Measurements from ENCODE around the gene TPSG1.
"Not testable (repeated sequence)": the region's sequence is repeated elsewhere in the genome, so short reads cannot be mapped to it uniquely, and the experiment has no call there.

Gene TPSG1

GRCh38 chr16:1213796-1214372, 11.2 kb downstream of the TPSG1 start:
- DNase-seq: no peak

DNA sequence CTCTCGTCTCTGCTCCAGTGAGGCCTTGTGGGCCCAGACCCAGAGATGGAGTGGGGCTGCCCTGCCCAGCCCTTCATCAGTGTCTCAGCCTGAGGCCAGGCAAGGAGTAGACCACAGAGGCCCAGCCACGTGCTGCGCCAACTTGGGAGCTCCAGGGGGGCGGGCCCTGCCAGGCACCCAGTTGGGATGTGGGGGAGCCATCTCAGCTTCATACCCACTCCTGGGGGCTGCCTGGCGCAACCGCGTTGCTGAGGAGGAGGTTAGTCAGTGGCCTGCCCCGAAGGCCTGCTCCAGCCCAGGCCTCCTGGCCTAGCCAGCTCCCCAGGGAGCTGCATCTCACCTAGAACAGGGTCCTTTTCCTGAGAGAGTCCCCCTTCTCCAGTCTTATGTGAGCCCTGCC, 11.8 kb downstream of the TPSG1 start:
- no peak for DNase-seq

DNA sequence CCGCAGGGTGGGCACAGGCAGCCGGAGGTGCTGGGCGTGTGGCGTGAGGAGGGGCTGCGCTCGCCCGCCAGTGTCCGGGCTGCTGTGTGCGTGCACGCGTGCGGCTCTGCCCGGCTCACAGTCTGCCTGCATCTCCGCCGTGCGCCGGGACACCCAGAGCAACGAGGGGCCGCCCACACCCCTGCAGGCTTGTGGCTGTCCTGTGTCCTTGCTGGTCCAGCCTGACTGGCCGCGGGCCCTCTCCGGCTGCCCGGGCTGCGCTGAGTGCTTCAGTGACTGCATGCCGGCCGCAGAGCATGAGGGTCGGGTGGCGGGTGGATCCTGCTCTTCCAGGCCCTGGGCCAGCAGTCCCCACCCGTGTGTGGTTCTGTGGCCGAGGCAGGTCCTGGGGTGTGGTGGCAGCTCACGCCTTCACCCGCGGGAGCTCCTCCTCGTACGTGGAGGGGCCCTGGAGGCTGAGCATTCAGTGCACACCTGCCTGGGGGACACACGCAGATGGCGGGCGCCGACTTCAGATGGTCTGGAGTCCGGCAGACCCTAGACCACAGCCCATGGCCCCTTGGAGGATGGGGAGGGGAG, 12.4 kb downstream of the TPSG1 start:
- no peak for DNase-seq

- DNase-seq: no peak
These were observed 13.4 kb downstream of the TPSG1 start for GRCh38 chr16:1211451-1212268.

- no peak for DNase-seq
These were observed 14.6 kb downstream of the TPSG1 start for GRCh38 chr16:1210461-1210860.

GRCh38 chr16:1209081-1209480, 16.0 kb downstream of the TPSG1 start:
- no peak for DNase-seq

GRCh38 chr16:1208239-1208830, 16.7 kb downstream of the TPSG1 start:
- no peak for DNase-seq

DNA sequence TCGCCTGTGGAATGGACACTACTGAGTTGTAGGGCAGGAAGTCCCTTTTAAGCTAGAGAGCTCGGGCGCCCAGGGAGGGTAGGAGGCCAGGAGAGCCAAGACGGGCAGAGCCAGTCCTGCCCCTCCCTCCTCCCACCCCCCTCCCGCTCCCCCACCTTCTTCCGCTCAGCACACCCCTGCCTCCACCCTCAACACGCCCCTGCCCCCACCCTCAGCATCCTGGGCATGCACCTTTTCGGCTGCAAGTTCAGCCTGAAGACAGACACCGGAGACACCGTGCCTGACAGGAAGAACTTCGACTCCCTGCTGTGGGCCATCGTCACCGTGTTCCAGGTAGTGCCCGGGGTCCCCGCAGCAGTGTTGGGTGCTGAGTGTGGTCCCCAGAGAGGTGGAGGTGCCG, 18.3 kb downstream of the TPSG1 start:
- DNase-seq: no peak

DNA sequence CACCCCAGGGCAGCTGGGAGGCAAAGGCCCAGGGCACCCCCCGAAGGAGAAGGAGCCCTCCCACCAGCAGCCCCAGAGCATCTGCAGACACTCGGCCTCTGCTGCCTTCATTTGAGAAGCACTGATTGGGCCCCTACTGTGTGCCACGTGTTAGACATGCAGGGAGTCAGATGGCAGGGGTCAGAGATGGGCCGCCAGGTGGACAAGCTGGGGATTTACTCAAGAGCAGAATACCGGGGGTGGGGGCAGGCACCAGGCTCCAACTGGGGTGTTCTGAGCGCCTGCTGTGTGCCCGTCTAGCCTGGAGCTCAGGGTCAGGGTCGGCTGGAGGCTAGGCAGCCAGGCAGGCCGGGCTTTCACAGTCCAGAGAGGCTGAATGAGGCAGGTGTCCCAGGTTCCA, 18.7 kb downstream of the TPSG1 start:
- DNase-seq: no peak

DNA sequence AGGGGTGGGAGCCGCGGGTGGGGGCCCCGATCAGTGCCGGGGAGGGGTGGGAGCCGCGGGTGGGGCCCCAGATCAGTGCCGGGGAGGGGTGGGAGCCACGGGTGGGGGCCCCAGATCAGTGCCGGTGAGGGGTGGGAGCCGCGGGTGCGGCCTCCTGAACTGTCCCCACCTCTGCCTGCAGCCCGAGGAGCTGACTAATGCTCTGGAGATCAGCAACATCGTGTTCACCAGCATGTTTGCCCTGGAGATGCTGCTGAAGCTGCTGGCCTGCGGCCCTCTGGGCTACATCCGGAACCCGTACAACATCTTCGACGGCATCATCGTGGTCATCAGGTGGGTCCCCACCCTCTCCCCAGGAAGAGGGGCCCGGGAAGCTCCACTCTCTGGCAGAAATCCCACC, 20.1 kb downstream of the TPSG1 start:
- no peak for DNase-seq

GRCh38 chr16:1202274-1202673, 22.8 kb downstream of the TPSG1 start:
- no peak for DNase-seq

- no peak for DNase-seq
These were observed 23.6 kb downstream of the TPSG1 start for GRCh38 chr16:1201444-1201843.

- DNase-seq: no peak
These were observed 24.9 kb downstream of the TPSG1 start for GRCh38 chr16:1200014-1200627.

DNA sequence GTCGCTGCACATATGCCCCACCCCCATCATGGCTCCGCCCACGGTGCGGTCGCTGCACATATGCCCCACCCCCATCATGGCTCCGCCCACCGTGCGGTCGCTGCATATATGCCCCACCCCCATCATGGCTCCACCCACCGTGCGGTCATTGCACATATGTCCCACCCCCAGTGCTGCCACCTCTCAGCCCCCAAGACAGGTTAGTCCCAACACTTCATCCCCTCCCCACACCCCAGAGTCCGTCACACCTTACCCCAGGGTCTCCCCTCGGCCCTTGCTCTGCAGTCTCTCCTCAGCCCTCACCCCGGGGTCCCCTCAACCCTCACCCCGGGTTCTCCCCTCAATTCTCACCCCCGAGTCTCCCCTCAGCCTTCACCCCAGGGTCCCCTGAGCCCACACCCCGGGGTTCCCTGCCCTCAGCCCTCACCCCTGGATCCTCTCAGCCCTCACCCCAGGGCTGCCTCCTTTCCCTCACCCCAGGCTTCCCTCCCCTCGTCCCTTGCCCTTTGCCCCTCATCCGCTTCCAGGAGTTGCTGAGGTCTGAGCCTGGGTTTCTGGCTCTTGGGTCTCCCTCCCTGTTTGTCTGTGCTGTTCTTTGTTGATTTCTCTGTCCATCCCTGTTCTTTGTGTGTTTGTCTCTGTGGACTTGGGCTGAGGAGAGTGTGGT, 25.6 kb downstream of the TPSG1 start:
- no peak for DNase-seq

- DNase-seq: not testable (repeated sequence)
These were observed 26.3 kb downstream of the TPSG1 start for GRCh38 chr16:1198671-1199346.

DNA sequence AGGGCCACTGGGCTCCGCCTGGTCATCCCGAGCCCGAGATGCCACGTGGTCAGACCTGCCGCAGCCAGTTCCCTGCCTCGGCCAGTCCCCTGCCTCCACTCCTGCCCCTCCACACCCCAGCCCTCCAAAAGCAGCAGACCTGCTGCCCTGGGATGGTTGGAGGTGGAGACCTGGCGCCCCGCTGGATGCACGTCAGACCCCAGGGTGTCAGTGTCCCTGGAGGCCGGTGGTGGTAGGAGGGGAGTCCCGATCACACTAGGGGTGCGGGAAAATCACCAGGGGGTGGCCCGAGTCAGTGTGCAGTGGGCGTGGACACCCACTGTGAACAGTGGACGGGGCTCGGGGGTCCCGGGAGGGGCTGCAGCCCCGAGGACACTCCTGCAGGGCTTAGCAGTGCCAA, 26.9 kb downstream of the TPSG1 start:
- DNase-seq: no peak

- DNase-seq: peak; percentile 60
These were observed 27.7 kb downstream of the TPSG1 start for GRCh38 chr16:1197237-1197866.

DNA sequence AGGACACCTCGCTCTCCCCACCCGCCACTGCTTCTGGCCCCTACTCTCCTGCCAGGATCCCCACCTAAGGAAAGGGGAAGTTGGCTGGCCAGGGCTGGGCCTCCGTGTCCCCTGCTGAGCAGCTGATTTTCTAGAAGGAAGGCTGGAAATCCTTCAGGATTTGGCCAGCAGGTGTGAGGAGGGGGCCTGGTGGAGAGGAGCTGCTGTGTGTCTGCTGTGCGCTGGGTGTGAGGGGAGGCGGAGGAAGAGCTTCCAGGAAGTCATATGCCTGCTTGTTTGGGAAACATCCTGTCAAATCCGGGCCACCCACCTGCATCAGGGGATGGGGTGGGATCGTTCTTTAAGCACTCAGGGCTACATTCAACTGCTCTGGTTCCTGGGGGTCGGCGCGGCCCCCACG, 28.6 kb downstream of the TPSG1 start:
- no peak for DNase-seq

GRCh38 chr16:1195393-1195666, 29.7 kb downstream of the TPSG1 start:
- no peak for DNase-seq

GRCh38 chr16:1194665-1195392, 30.2 kb downstream of the TPSG1 start:
- DNase-seq: no peak

GRCh38 chr16:1193825-1194581, 31.1 kb downstream of the TPSG1 start:
- DNase-seq: no peak

Data from NCI-H1105 treated with DMSO at 0.1 percent for 48 hours (cell line).